CD4-positive, CD25-positive, alpha-beta regulatory T cell (primary cell): ENCODE data around the gene FOXP1. TPM values are rescaled to one million over a fixed set of nuclear protein-coding genes. Genes with fewer than 3 reads are reported as not detected.

Source experiments
- ATAC-seq, 2 donors: fragments of 150-1000 bp; cut with Tn5 transposase; one replicate each; pipeline ENCODE4 v1.10.0; 2021; ENCODE audit warnings: low read depth in 2 of 2, moderate number of reproducible peaks in 2 of 2, moderate library complexity in 1 of 2
- DNase-seq, 3 donors: peaks; one replicate each; pipeline versions ENCODE4 v3.0.0 to v3.0.0-alpha.2; 2012 to 2022; ENCODE audit warnings: mixed read lengths in 1 of 3
- H3K27ac ChIP-seq: one replicate; pipeline ENCODE4 v1.7.0; 2013; ENCODE audit warnings: mild to moderate bottlenecking, low read length; ENCODE audit not compliant: insufficient read depth, poor library complexity, severe bottlenecking
- H3K27me3 ChIP-seq: one replicate; pipeline ENCODE4 v1.7.0; 2013; ENCODE audit warnings: low read length; ENCODE audit not compliant: control insufficient read depth, insufficient read depth
- H3K36me3 ChIP-seq: one replicate; pipeline ENCODE4 v1.7.0; 2013; ENCODE audit warnings: mild to moderate bottlenecking, low read length, moderate library complexity; ENCODE audit not compliant: control insufficient read depth, insufficient read depth
- H3K4me1 ChIP-seq: 2 replicates; pipeline ENCODE4 v1.7.0; 2013; ENCODE audit warnings: mild to moderate bottlenecking, low read length; ENCODE audit not compliant: insufficient read depth, control insufficient read depth, poor library complexity, severe bottlenecking
- H3K4me3 ChIP-seq: one replicate; pipeline ENCODE4 v1.7.0; 2013; ENCODE audit warnings: low read depth, mild to moderate bottlenecking, low read length, moderate library complexity
- H3K9me3 ChIP-seq, 2 experiments: 1 replicate in 1 of 2; 2 replicates in 1 of 2; pipeline ENCODE4 v1.7.0; 2013; ENCODE audit warnings: low read length in 2 of 2, mild to moderate bottlenecking in 1 of 2, moderate library complexity in 1 of 2; ENCODE audit not compliant: control insufficient read depth in 2 of 2
- H3K27ac Mint-ChIP-seq, 3 donors: one replicate each; pipeline ENCODE4 v1.8.0; 2020 to 2022; ENCODE audit warnings: mild to moderate bottlenecking in 3 of 3, mixed read lengths in 3 of 3, moderate library complexity in 2 of 3
- H3K27me3 Mint-ChIP-seq: one replicate; pipeline ENCODE4 v1.8.0; 2022; ENCODE audit warnings: mild to moderate bottlenecking, mixed read lengths
- H3K36me3 Mint-ChIP-seq: one replicate; pipeline ENCODE4 v1.8.0; 2020; ENCODE audit warnings: mixed read lengths
- H3K4me1 Mint-ChIP-seq, 4 donors: one replicate each; pipeline ENCODE4 v1.8.0; 2020 to 2022; ENCODE audit warnings: mixed read lengths in 4 of 4, mild to moderate bottlenecking in 1 of 4
- H3K4me3 Mint-ChIP-seq, 4 donors: one replicate each; pipeline ENCODE4 v1.8.0; 2020 to 2022; ENCODE audit warnings: mild to moderate bottlenecking in 4 of 4, mixed read lengths in 4 of 4, moderate library complexity in 3 of 4
- H3K9me3 Mint-ChIP-seq, 7 donors: one replicate each; pipeline ENCODE4 v1.8.0; 2020 to 2022; ENCODE audit warnings: mixed read lengths in 7 of 7, mild to moderate bottlenecking in 3 of 7, moderate library complexity in 2 of 7
- polyA plus RNA-seq, 4 donors: library from polyadenylated mRNA; unstranded; fragments of 300-500 nt; fragmentation: Illumina TruSeq; gene quantifications; one replicate each; pipeline ENCODE4 v1.2.3, GENCODE V29; 2021
- total RNA-seq: library from RNA; stranded (reverse); gene quantifications from one replicate; pipeline ENCODE4 v1.2.3, GENCODE V29; 2022

FOXP1 gene
- total and polyA plus RNA-seq, 5 donors from 2014 or later, result 301 to 599 (median 346) TPM

GRCh38 chr3:70985572-70985971 lies 598.0 kb downstream of the FOXP1 start:
- no peak for DNase-seq
- peaks cover 65% of the 10 kb centered on the region for H3K36me3 ChIP-seq
- Mint-ChIP-seq H3K9me3 (no peaks in the 10 kb centered on the region), H3K4me3 (no peak overlapping the region), H3K27me3 (no peaks in the 10 kb centered on the region), H3K36me3 (peaks cover 64% of the 10 kb centered on the region), H3K4me1 (peaks cover 53 to 83% (median 69%) of the 10 kb centered on the region in 4 donors), H3K27ac (peak overlapping the region in 1 of 3 donors; percentile 55)
- ATAC-seq, result no peak
- no peak overlapping the region for H3K4me3 ChIP-seq
- H3K27me3 ChIP-seq, result no peaks in the 10 kb centered on the region
- H3K4me1 ChIP-seq, result peaks cover 55% of the 10 kb centered on the region
- H3K9me3 ChIP-seq, result no peaks in the 10 kb centered on the region
- no peak overlapping the region for H3K27ac ChIP-seq

GRCh38 chr3:70984776-70985482 lies 598.6 kb downstream of the FOXP1 start:
- H3K36me3 Mint-ChIP-seq, result peaks cover 65% of the 10 kb centered on the region
- DNase-seq (no peak), ATAC-seq (no peak)
- H3K4me1 Mint-ChIP-seq, result peaks cover 50 to 83% (median 69%) of the 10 kb centered on the region in 4 donors
- H3K4me3 ChIP-seq, result no peak overlapping the region
- H3K9me3 Mint-ChIP-seq, result no peaks in the 10 kb centered on the region
- H3K27ac Mint-ChIP-seq, result peak overlapping the region in 2 of 3 donors; percentile 87 to 91
- H3K27ac ChIP-seq, result no peak overlapping the region
- no peaks in the 10 kb centered on the region for H3K27me3 Mint-ChIP-seq
- H3K27me3 ChIP-seq, result no peaks in the 10 kb centered on the region
- peaks cover 49% of the 10 kb centered on the region for H3K4me1 ChIP-seq
- peaks cover 72% of the 10 kb centered on the region for H3K36me3 ChIP-seq
- no peaks in the 10 kb centered on the region for H3K9me3 ChIP-seq
- peak overlapping the region in 3 of 4 donors; percentile 10 to 33 (median 23) for H3K4me3 Mint-ChIP-seq

- no peaks in the 10 kb centered on the region for H3K9me3 Mint-ChIP-seq
- DNase-seq (peak; percentile 14 to 54 (median 33)), ATAC-seq (peak; percentile 36 to 63)
- peaks cover 77% of the 10 kb centered on the region for H3K36me3 Mint-ChIP-seq
- peak overlapping the region; percentile 72 for H3K27ac ChIP-seq
- H3K27me3 ChIP-seq, result no peaks in the 10 kb centered on the region
- peaks cover 84% of the 10 kb centered on the region for H3K36me3 ChIP-seq
- peak overlapping the region; percentile 87 to 96 (median 90) for H3K27ac Mint-ChIP-seq
- no peaks in the 10 kb centered on the region for H3K9me3 ChIP-seq
- peaks cover 39% of the 10 kb centered on the region for H3K4me1 ChIP-seq
- peak overlapping the region in 3 of 4 donors; percentile 24 to 73 (median 58) for H3K4me3 Mint-ChIP-seq
- no peaks in the 10 kb centered on the region for H3K27me3 Mint-ChIP-seq
- H3K4me3 ChIP-seq, result no peak overlapping the region
- peaks cover 50 to 80% (median 69%) of the 10 kb centered on the region in 4 donors for H3K4me1 Mint-ChIP-seq
These were observed 600.8 kb downstream of the FOXP1 start for GRCh38 chr3:70982700-70983140.

- Histone ChIP-seq H3K36me3 (peaks cover 84% of the 10 kb centered on the region), H3K4me1 (peaks cover 39% of the 10 kb centered on the region), H3K27me3 (no peaks in the 10 kb centered on the region), H3K27ac (peak overlapping the region; percentile 72), H3K4me3 (no peak overlapping the region), H3K9me3 (no peaks in the 10 kb centered on the region)
- ATAC-seq, result no peak
- Mint-ChIP-seq H3K4me3 (peak overlapping the region in 2 of 4 donors; percentile 58 to 69), H3K36me3 (peaks cover 77% of the 10 kb centered on the region), H3K9me3 (no peaks in the 10 kb centered on the region), H3K27ac (peak overlapping the region in 2 of 3 donors; percentile 83 to 87), H3K4me1 (peaks cover 50 to 83% (median 68%) of the 10 kb centered on the region in 4 donors), H3K27me3 (no peaks in the 10 kb centered on the region)
- no peak for DNase-seq
These were observed 601.2 kb downstream of the FOXP1 start for GRCh38 chr3:70982284-70982683.

GRCh38 chr3:70981231-70981880 lies 602.2 kb downstream of the FOXP1 start:
- Mint-ChIP-seq H3K4me1 (peaks cover 50 to 74% (median 65%) of the 10 kb centered on the region in 4 donors), H3K4me3 (peak overlapping the region in 3 of 4 donors; percentile 24 to 69 (median 58))

GRCh38 chr3:70980646-70981170 lies 602.8 kb downstream of the FOXP1 start:
- H3K4me1 Mint-ChIP-seq, result peaks cover 50 to 70% (median 60%) of the 10 kb centered on the region in 4 donors
- peak overlapping the region; percentile 72 for H3K27ac ChIP-seq
- peak in 2 of 3 donors; percentile 21 to 56 for DNase-seq
- H3K27ac Mint-ChIP-seq, result peak overlapping the region; percentile 56 to 87 (median 83)
- ATAC-seq, result no peak
- no peaks in the 10 kb centered on the region for H3K27me3 ChIP-seq
- no peaks in the 10 kb centered on the region for H3K27me3 Mint-ChIP-seq
- H3K4me3 Mint-ChIP-seq, result peak overlapping the region in 2 of 4 donors; percentile 58 to 69
- H3K36me3 ChIP-seq, result peaks cover 84% of the 10 kb centered on the region
- peaks cover 76% of the 10 kb centered on the region for H3K36me3 Mint-ChIP-seq
- peaks cover 39% of the 10 kb centered on the region for H3K4me1 ChIP-seq
- H3K9me3 ChIP-seq, result no peaks in the 10 kb centered on the region
- peak overlapping the region; percentile 34 for H3K4me3 ChIP-seq
- H3K9me3 Mint-ChIP-seq, result no peaks in the 10 kb centered on the region

More at GRCh38 chr3:70981231-70981880, 602.2 kb downstream of the FOXP1 start:
- H3K27me3 Mint-ChIP-seq, result no peaks in the 10 kb centered on the region
- Histone ChIP-seq H3K4me1 (peaks cover 39% of the 10 kb centered on the region), H3K27ac (peak overlapping the region; percentile 72), H3K4me3 (no peak overlapping the region), H3K36me3 (peaks cover 84% of the 10 kb centered on the region), H3K27me3 (no peaks in the 10 kb centered on the region), H3K9me3 (no peaks in the 10 kb centered on the region)
- H3K9me3 Mint-ChIP-seq, result no peaks in the 10 kb centered on the region
- peak overlapping the region; percentile 74 to 87 (median 83) for H3K27ac Mint-ChIP-seq
- DNase-seq (no peak), ATAC-seq (no peak)
- peaks cover 75% of the 10 kb centered on the region for H3K36me3 Mint-ChIP-seq

- no peaks in the 10 kb centered on the region for H3K9me3 ChIP-seq
- Mint-ChIP-seq H3K27ac (peak overlapping the region; percentile 56 to 87 (median 83)), H3K9me3 (no peaks in the 10 kb centered on the region), H3K4me3 (peak overlapping the region in 1 of 4 donors; percentile 58), H3K36me3 (peaks cover 81% of the 10 kb centered on the region), H3K27me3 (no peaks in the 10 kb centered on the region), H3K4me1 (peaks cover 49 to 67% (median 59%) of the 10 kb centered on the region in 4 donors)
- DNase-seq (no peak), ATAC-seq (no peak)
- no peaks in the 10 kb centered on the region for H3K27me3 ChIP-seq
- H3K4me3 ChIP-seq, result peak overlapping the region; percentile 34
- peaks cover 85% of the 10 kb centered on the region for H3K36me3 ChIP-seq
- H3K27ac ChIP-seq, result peak overlapping the region; percentile 72
- peaks cover 39% of the 10 kb centered on the region for H3K4me1 ChIP-seq
These were observed 603.4 kb downstream of the FOXP1 start for GRCh38 chr3:70979983-70980645.
